GM23338 (cell line): ENCODE results near the gene SYNE1.

Experiments
- CREB1 ChIP-seq: fragments of 250-450 bp; sonication (Bioruptor Pico); IDR thresholded peaks from 2 replicates; pipeline ENCODE4 v1.5.0; 2020; ENCODE audit warnings: low read depth, mild to moderate bottlenecking, moderate library complexity
- EZH2 ChIP-seq: fragments of 200-600 bp; sonication (generic); IDR thresholded peaks from one replicate; pipeline ENCODE4 v1.8.0; 2017; ENCODE audit warnings: antibody characterized with exemption, mild to moderate bottlenecking, low read depth; ENCODE audit not compliant: unreplicated experiment
- EZH2phosphoT487 ChIP-seq: fragments of 200-600 bp; sonication (generic); IDR thresholded peaks from one replicate; pipeline ENCODE4 v1.8.1; 2018; ENCODE audit warnings: antibody characterized with exemption; ENCODE audit not compliant: unreplicated experiment
- JUNB ChIP-seq: IDR thresholded peaks from one replicate; pipeline ENCODE4 v1.6.1; 2016; ENCODE audit warnings: antibody characterized with exemption; ENCODE audit not compliant: unreplicated experiment
- NANOG ChIP-seq: IDR thresholded peaks from 2 replicates; pipeline ENCODE4 v1.6.1; 2016; ENCODE audit warnings: antibody characterized with exemption, borderline replicate concordance
- POLR2AphosphoS5 ChIP-seq: IDR thresholded peaks from 2 replicates; pipeline ENCODE4 v1.6.1; 2016; ENCODE audit warnings: antibody characterized with exemption, low read depth
- STAT1 ChIP-seq: IDR thresholded peaks from one replicate; pipeline ENCODE4 v1.6.1; 2016; ENCODE audit warnings: antibody characterized with exemption; ENCODE audit not compliant: unreplicated experiment
- ZNF114 ChIP-seq: fragments of 250-450 bp; sonication (Bioruptor Pico); IDR thresholded peaks from 2 replicates; pipeline ENCODE4 v1.5.0; 2020; ENCODE audit warnings: mild to moderate bottlenecking, moderate library complexity
- ZNF331 ChIP-seq: fragments of 250-450 bp; sonication (Bioruptor Pico); IDR thresholded peaks from 2 replicates; pipeline ENCODE4 v1.5.0; 2020; ENCODE audit warnings: low read depth, mild to moderate bottlenecking, moderate library complexity
- TF ChIP-seq, protein P1 (sequence below), 2 experiments: fragments of 200-600 bp in 1 of 2; sonication (generic) in 1 of 2; conservative IDR thresholded peaks; 2 replicates each; pipeline versions ENCODE4 v1.5.1 to v1.6.1; 2016 to 2017; ENCODE audit warnings: antibody characterized with exemption in 2 of 2, low read depth in 2 of 2, mild to moderate bottlenecking in 2 of 2, moderate library complexity in 1 of 2
- TF ChIP-seq, protein P2 (sequence below): IDR thresholded peaks from one replicate; pipeline ENCODE4 v1.6.1; 2018; ENCODE audit warnings: antibody characterized with exemption; ENCODE audit not compliant: unreplicated experiment
- TF ChIP-seq, protein P3 (sequence below): IDR thresholded peaks from 2 replicates; pipeline ENCODE4 v1.6.1; 2016; ENCODE audit warnings: antibody characterized with exemption
- TF ChIP-seq, protein P4 (sequence below): fragments of 250-450 bp; sonication (Bioruptor Pico); IDR thresholded peaks from 2 replicates; pipeline ENCODE4 v1.5.0; 2020; ENCODE audit warnings: mild to moderate bottlenecking, moderate library complexity

DNA sequence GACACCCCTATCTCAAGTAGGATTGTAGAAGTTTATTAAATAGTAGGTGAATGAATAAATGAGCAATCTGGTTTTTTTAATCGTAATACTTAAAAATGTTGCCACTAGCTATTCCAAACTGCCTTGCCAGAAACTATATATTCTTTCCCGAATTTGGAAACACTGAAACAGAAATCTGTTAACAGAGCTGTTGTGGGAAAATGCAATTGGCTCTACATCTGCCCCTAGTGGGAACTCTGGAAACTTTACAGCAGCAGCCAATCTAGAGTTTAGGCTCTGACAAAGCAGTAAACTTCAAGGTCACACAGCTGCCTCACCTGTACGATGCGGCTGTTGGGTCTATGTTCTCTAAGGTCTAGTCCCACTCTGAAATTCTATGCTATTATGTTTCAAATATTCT, 41.7 kb downstream of the SYNE1 start:
- TF ChIP-seq POLR2AphosphoS5 (no peak), CREB1 (CRISPR knock-in tag) (no peak), EZH2 (no peak), ZNF331 (CRISPR knock-in tag) (no peak), JUNB (no peak), NANOG (no peak), EZH2phosphoT487 (no peak), STAT1 (no peak), ZNF114 (CRISPR knock-in tag) (no peak)
- TF ChIP-seq, protein P1, sequence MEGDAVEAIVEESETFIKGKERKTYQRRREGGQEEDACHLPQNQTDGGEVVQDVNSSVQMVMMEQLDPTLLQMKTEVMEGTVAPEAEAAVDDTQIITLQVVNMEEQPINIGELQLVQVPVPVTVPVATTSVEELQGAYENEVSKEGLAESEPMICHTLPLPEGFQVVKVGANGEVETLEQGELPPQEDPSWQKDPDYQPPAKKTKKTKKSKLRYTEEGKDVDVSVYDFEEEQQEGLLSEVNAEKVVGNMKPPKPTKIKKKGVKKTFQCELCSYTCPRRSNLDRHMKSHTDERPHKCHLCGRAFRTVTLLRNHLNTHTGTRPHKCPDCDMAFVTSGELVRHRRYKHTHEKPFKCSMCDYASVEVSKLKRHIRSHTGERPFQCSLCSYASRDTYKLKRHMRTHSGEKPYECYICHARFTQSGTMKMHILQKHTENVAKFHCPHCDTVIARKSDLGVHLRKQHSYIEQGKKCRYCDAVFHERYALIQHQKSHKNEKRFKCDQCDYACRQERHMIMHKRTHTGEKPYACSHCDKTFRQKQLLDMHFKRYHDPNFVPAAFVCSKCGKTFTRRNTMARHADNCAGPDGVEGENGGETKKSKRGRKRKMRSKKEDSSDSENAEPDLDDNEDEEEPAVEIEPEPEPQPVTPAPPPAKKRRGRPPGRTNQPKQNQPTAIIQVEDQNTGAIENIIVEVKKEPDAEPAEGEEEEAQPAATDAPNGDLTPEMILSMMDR (conservative IDR thresholded peaks at IDR 0.05; ENCODE audit: low read depth in 2 of 2), result peak; percentile 49 to 57
- TF ChIP-seq, protein P2, sequence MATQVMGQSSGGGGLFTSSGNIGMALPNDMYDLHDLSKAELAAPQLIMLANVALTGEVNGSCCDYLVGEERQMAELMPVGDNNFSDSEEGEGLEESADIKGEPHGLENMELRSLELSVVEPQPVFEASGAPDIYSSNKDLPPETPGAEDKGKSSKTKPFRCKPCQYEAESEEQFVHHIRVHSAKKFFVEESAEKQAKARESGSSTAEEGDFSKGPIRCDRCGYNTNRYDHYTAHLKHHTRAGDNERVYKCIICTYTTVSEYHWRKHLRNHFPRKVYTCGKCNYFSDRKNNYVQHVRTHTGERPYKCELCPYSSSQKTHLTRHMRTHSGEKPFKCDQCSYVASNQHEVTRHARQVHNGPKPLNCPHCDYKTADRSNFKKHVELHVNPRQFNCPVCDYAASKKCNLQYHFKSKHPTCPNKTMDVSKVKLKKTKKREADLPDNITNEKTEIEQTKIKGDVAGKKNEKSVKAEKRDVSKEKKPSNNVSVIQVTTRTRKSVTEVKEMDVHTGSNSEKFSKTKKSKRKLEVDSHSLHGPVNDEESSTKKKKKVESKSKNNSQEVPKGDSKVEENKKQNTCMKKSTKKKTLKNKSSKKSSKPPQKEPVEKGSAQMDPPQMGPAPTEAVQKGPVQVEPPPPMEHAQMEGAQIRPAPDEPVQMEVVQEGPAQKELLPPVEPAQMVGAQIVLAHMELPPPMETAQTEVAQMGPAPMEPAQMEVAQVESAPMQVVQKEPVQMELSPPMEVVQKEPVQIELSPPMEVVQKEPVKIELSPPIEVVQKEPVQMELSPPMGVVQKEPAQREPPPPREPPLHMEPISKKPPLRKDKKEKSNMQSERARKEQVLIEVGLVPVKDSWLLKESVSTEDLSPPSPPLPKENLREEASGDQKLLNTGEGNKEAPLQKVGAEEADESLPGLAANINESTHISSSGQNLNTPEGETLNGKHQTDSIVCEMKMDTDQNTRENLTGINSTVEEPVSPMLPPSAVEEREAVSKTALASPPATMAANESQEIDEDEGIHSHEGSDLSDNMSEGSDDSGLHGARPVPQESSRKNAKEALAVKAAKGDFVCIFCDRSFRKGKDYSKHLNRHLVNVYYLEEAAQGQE, result no peak
- TF ChIP-seq, protein P3, sequence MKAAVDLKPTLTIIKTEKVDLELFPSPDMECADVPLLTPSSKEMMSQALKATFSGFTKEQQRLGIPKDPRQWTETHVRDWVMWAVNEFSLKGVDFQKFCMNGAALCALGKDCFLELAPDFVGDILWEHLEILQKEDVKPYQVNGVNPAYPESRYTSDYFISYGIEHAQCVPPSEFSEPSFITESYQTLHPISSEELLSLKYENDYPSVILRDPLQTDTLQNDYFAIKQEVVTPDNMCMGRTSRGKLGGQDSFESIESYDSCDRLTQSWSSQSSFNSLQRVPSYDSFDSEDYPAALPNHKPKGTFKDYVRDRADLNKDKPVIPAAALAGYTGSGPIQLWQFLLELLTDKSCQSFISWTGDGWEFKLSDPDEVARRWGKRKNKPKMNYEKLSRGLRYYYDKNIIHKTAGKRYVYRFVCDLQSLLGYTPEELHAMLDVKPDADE, result no peak
- TF ChIP-seq, protein P4, sequence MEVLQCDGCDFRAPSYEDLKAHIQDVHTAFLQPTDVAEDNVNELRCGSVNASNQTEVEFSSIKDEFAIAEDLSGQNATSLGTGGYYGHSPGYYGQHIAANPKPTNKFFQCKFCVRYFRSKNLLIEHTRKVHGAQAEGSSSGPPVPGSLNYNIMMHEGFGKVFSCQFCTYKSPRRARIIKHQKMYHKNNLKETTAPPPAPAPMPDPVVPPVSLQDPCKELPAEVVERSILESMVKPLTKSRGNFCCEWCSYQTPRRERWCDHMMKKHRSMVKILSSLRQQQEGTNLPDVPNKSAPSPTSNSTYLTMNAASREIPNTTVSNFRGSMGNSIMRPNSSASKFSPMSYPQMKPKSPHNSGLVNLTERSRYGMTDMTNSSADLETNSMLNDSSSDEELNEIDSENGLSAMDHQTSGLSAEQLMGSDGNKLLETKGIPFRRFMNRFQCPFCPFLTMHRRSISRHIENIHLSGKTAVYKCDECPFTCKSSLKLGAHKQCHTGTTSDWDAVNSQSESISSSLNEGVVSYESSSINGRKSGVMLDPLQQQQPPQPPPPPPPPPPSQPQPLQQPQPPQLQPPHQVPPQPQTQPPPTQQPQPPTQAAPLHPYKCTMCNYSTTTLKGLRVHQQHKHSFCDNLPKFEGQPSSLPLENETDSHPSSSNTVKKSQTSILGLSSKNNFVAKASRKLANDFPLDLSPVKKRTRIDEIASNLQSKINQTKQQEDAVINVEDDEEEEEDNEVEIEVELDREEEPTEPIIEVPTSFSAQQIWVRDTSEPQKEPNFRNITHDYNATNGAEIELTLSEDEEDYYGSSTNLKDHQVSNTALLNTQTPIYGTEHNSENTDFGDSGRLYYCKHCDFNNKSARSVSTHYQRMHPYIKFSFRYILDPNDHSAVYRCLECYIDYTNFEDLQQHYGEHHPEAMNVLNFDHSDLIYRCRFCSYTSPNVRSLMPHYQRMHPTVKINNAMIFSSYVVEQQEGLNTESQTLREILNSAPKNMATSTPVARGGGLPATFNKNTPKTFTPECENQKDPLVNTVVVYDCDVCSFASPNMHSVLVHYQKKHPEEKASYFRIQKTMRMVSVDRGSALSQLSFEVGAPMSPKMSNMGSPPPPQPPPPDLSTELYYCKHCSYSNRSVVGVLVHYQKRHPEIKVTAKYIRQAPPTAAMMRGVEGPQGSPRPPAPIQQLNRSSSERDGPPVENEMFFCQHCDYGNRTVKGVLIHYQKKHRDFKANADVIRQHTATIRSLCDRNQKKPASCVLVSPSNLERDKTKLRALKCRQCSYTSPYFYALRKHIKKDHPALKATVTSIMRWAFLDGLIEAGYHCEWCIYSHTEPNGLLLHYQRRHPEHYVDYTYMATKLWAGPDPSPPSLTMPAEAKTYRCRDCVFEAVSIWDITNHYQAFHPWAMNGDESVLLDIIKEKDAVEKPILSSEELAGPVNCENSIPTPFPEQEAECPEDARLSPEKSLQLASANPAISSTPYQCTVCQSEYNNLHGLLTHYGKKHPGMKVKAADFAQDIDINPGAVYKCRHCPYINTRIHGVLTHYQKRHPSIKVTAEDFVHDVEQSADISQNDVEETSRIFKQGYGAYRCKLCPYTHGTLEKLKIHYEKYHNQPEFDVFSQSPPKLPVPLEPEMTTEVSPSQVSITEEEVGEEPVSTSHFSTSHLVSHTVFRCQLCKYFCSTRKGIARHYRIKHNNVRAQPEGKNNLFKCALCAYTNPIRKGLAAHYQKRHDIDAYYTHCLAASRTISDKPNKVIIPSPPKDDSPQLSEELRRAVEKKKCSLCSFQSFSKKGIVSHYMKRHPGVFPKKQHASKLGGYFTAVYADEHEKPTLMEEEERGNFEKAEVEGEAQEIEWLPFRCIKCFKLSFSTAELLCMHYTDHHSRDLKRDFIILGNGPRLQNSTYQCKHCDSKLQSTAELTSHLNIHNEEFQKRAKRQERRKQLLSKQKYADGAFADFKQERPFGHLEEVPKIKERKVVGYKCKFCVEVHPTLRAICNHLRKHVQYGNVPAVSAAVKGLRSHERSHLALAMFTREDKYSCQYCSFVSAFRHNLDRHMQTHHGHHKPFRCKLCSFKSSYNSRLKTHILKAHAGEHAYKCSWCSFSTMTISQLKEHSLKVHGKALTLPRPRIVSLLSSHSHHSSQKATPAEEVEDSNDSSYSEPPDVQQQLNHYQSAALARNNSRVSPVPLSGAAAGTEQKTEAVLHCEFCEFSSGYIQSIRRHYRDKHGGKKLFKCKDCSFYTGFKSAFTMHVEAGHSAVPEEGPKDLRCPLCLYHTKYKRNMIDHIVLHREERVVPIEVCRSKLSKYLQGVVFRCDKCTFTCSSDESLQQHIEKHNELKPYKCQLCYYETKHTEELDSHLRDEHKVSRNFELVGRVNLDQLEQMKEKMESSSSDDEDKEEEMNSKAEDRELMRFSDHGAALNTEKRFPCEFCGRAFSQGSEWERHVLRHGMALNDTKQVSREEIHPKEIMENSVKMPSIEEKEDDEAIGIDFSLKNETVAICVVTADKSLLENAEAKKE, result no peak
